HTR-8/SVneo (cell line): ENCODE results near the gene MICOS13.

Experiments used
- DNase-seq: peaks from one replicate; pipeline ENCODE4 v3.0.0; 2011; ENCODE audit warnings: low spot score, mixed read lengths; ENCODE audit not compliant: insufficient read length
- FAIRE-seq: peaks from 2 replicates; lab custom pipeline; 2011; peaks lifted over from hg19 to GRCh38; lab: Jason Lieb, UNC

The MICOS13 gene

DNA sequence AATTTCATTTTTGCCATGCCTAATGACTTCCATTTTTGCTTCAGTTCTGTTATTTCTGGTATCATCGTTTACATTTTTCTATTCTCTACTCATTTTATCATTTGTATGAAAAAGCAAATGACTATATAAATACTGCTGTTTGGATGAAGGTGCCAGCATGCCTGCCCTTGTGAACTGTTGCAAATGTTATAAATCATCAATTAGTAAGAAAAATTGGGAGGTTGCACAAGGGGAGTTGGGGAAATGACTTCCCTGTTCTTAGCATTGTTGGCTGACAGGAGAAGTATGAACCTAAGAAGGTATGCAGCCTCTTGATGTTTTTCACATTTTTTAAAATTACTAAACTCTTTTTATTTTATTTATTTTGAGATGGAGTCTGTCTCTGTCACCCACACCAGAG, 42.3 kb downstream of the MICOS13 start:
- no peak for FAIRE-seq
- no peak for DNase-seq

DNA sequence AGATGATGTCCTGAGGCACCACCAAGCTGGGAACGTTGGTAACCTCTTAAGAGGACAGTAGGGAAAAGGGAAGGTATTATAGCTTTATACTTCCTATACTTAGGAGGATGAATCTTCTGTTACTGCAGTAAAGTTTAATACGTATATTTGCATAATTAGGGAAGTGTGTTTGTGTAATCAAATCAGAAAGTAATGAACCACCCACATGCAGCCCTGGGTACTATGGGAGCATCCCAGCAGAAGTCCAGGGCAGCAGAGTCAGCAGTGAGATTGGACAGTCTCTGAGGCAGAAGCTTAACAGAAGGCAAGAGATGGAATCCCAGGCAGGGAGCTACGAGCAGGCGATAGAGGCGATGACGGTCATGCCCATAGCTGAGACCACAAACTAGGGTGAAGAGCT, 44.9 kb downstream of the MICOS13 start:
- DNase-seq = no peak
- no peak for FAIRE-seq

DNA sequence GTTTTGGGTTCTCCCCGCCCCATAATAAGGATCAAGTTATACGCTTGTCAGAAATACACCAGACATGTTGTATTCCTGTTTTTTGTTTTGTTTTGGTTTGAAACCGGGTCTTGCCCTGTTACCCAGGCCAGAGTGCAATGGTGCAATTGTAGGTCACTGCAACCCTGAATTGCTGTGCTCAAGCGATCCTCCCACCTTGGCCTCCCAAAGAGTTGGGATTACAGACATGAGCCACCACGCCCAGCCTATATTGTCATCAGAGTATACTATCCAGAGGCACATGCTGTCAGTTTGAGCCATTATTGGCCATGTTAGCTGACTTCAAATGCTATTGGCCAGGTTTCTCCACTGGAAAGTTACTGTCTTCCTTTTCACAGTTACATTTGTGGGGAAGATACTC, 47.7 kb downstream of the MICOS13 start:
- DNase-seq (no peak), FAIRE-seq (no peak)

- FAIRE-seq (no peak), DNase-seq (no peak)
Measured at GRCh38 chr19:5632241-5632612, 48.1 kb downstream of the MICOS13 start.

DNA sequence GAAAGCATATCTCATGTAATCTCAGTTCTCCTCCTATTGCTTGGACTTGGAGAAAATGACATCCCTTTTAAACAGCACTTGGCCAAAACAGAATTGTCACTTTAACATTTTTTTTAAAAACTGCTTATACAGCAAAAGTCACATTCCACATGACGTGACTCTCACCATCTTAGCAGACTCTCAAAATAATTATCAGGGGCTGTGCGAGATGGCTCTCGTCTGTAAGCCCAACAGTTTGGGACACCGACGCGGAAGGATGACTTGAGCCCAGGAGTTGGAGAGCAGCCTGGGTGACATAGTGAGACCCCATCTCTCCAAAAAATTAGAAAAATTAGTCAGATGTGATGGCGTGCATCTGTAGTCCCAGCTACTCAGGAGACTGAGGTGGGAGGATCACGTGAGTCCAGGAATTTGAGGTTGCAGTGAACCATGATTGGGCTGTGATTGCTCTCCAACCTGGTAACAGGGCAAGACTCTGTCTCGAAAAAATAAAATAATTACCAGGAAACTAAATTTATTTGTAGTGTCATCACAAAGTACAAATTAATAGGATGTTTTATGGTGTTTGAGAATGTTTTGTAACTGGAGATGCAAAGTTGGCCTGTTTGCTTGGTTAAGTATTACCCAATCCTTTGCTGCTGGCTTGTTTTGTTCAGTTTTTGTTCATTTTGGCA, 48.6 kb downstream of the MICOS13 start:
- FAIRE-seq = no peak
- DNase-seq = no peak

DNA sequence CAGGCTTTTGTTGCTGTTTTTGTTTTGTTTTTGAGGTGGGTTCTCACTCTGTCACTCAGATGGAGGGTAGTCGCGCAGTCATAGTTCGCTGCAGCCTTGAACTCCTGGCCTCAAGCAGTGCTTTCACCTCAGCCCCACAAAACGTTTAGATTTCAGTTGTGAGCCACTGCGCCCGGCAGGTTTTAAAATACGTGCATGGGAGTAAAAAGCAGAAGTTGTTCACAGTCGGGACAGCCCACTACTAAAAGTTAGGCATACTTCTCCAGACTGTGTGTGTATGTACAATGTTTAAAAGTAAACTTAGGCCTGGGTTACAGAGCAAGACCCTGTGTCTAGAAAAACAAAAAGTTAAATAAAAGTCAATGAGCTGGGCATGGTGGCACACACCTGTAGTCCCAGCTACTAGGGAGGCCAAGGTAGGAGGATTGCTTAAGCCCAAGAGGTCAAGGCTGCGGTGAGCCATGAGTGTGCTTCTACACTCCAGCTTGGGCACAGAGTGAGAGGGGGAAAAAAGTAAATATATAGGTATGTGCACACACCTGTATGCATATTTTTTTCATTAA, 51.3 kb downstream of the MICOS13 start:
- FAIRE-seq = no peak
- DNase-seq = no peak

DNA sequence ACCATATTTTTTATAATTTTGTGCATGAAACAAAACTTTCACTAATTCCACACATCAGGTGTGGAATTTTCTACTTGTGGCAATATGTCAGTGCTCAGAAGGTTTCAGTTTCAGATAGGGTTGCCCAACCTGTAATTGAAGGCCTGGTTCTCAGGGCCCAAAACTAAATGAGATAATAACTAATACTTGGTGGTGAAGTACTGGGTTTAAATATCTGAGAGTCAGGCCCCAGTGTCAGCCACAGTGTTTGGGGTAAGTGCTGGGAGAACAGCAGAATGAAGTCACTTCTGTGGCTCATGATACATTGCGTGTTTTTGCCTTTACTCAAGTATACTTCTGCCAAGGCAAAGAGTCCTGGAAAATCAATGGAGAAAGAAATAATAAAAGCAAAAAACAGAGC, 51.9 kb downstream of the MICOS13 start:
- DNase-seq (no peak), FAIRE-seq (no peak)
